Spleen (tissue), 11 donors: Measurements from ENCODE around the gene CD207. TPM values are rescaled to one million over a fixed set of nuclear protein-coding genes. Genes with fewer than 3 reads are reported as not detected.

Source experiments
- DNase-seq: peaks from one replicate; pipeline ENCODE4 v3.0.0-alpha.2; 2020
- H3K27ac ChIP-seq, 8 donors: fragments of 200-600 bp; sonication (generic) in 7 of 8; 1 replicate in 4 of 8; 2 replicates in 4 of 8; pipeline versions ENCODE4 v1.5.0 to v1.8.0; 2016 to 2021; ENCODE audit warnings: inconsistent platforms in 4 of 8, mild to moderate bottlenecking in 4 of 8, moderate library complexity in 1 of 8
- H3K27me3 ChIP-seq, 7 donors: fragments of 200-600 bp; sonication (generic) in 6 of 7; replicated peaks in 1 of 7; 1 replicate in 4 of 7; 2 replicates in 3 of 7; pipeline versions ENCODE4 v1.5.0 to v1.8.0; 2016 to 2021; ENCODE audit warnings: inconsistent platforms in 3 of 7, mild to moderate bottlenecking in 1 of 7
- H3K36me3 ChIP-seq, 6 donors: fragments of 200-600 bp; sonication (generic) in 5 of 6; 1 replicate in 4 of 6; 2 replicates in 2 of 6; pipeline versions ENCODE4 v1.5.0 to v1.8.0; 2016 to 2021; ENCODE audit warnings: inconsistent platforms in 2 of 6
- H3K4me1 ChIP-seq, 6 donors: fragments of 200-600 bp; sonication (generic) in 5 of 6; 1 replicate in 3 of 6; 2 replicates in 3 of 6; pipeline versions ENCODE4 v1.5.0 to v1.8.0; 2016 to 2021; ENCODE audit warnings: inconsistent platforms in 3 of 6
- H3K4me3 ChIP-seq, 8 donors: fragments of 200-600 bp; sonication (generic) in 7 of 8; 1 replicate in 4 of 8; 2 replicates in 4 of 8; pipeline versions ENCODE4 v1.5.0 to v1.8.0; 2016 to 2021; ENCODE audit warnings: inconsistent platforms in 4 of 8, mild to moderate bottlenecking in 4 of 8, moderate library complexity in 2 of 8
- H3K9me3 ChIP-seq, 8 donors: fragments of 200-600 bp; sonication (generic) in 7 of 8; 1 replicate in 4 of 8; 2 replicates in 4 of 8; pipeline versions ENCODE4 v1.5.0 to v1.8.0; 2016 to 2021; ENCODE audit warnings: inconsistent platforms in 4 of 8
- POLR2A ChIP-seq, 3 donors: fragments of 450-650 bp; IDR thresholded peaks; one replicate each; pipeline ENCODE4 v1.5.1; 2017; ENCODE audit warnings: antibody characterized with exemption in 3 of 3, mild to moderate bottlenecking in 1 of 3
- POLR2AphosphoS5 ChIP-seq, 3 donors: sonication (generic); formaldehyde crosslinking; IDR thresholded peaks; one replicate each; pipeline ENCODE4 v1.5.1; 2017; ENCODE audit warnings: antibody characterized with exemption in 3 of 3
- WGBS, 5 donors: extraction: QIAGEN DNeasy Blood & Tissue Kit in 3 of 5; methylation state at CpG; one replicate each; pipeline versions ENCODE4 v1.1.5 to v1.1.7; 2013 to 2018; 5-methylcytosine and 5-hydroxymethylcytosine counted together
- intact Hi-C: fragments of 100-400 bp; cut with DNase I; formaldehyde crosslinking; loops from one replicate; pipeline ENCODE4 v1.15.0; 2023; ENCODE audit warnings: low total_unique reads
- polyA plus RNA-seq, 3 donors: library from polyadenylated mRNA; stranded (reverse); fragments of 200-250 nt; gene quantifications; one replicate each; pipeline ENCODE4 v1.2.1, GENCODE V29; 2013
- small RNA-seq, 4 donors: library from RNA; depleted of rRNA; stranded (forward); fragments of <200 nt; gene quantifications; one replicate each; pipeline ENCODE3, GENCODE V24; 2016
- total RNA-seq, 7 donors: library from RNA; depleted of rRNA in 3 of 7; stranded (reverse); fragments of >200 nt in 3 of 7; fragmentation: NEBNext Ultra II Directional in 4 of 7; extraction: Animal tissue kit (Norgen Biotek cat#: 25700) in 4 of 7; gene quantifications; one replicate each; pipeline versions ENCODE4 v1.1.0 to v1.2.1, GENCODE V29; 2016 to 2021
- TF ChIP-seq, protein P1 (sequence below), 11 experiments: fragments of 200-600 bp in 7 of 11; fragments of 450-650 bp in 4 of 11; sonication (generic) in 4 of 11; IDR thresholded peaks in 8 of 11; conservative IDR thresholded peaks in 3 of 11; 1 replicate in 7 of 11; 2 replicates in 4 of 11; pipeline versions ENCODE4 v1.4.0 to v1.8.0; 2016 to 2021; ENCODE audit warnings: antibody characterized with exemption in 11 of 11, inconsistent platforms in 4 of 11, mild to moderate bottlenecking in 1 of 11
- donor health status: healthy with polysubstance abuse.
- donor health status: DM: no; HTN: no; CAD: no; lungs with moderate emphysema.
- donor health status: DM: no; HTN: no; CAD: no.
- donor health status: Bipolar disorder and iron deficiency.
- donor health status: healthy.
- donor health status: DM: no; HTN: no; CAD: no.
- donor health status: DM: yes; HTN: yes; CAD: no.

Gene CD207
- total and polyA plus RNA-seq, 10 donors = 0.05 to 0.76 (median 0.36) TPM; not detected in 6

DNA sequence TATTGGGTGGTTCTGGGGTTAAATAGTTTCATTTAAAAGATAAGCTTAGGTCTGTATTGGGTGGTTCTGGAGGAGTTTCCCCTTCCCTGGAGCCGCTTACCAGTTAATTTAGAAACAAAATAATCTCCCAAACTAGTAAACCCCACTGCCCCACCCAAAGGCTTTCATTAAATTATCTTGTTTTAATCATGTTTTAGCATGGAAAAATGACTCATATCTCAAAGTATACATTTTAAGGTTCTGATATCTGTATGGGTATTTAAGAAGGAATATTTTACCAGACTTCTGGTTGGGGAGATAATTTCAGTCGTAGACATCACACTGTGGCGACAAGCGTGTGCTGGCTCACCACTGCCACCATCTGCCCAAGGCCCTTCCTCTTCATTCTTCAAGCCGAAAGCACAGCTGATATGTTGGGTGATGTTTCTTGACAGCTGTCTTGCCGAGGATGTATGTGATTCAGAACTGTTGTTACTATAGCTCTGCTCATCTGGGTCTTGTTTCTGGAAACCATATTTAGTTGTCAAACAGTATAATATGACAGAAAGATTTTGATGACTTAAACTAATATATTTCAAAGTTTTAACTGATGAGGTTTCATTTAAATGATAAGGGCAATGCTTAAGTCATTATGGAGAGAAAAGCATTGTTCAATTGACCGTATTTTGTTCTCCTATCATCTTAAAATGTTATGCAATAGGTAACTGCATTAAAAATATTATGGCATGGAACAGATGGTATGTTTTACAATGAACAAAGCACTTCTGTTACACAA, 50.3 kb downstream of the CD207 start:
- H3K4me3 ChIP-seq = no peak overlapping the region
- H3K27ac ChIP-seq = no peak overlapping the region
- no peak for DNase-seq
- intact Hi-C loops = no loop called here
- H3K4me1 ChIP-seq = peaks cover 3 to 13% (median 11%) of the 10 kb centered on the region in 6 donors
- H3K9me3 ChIP-seq = no peaks in the 10 kb centered on the region
- 20 to 27% (median 23%) methylated on average over 7 of the region's 7 CpGs for WGBS, 5 donors
- peaks cover 0 to 66% (median 22%) of the 10 kb centered on the region in 7 donors for H3K27me3 ChIP-seq
- no peak for TF ChIP-seq POLR2A (IDR thresholded peaks at IDR 0.05)
- TF ChIP-seq, protein P1, sequence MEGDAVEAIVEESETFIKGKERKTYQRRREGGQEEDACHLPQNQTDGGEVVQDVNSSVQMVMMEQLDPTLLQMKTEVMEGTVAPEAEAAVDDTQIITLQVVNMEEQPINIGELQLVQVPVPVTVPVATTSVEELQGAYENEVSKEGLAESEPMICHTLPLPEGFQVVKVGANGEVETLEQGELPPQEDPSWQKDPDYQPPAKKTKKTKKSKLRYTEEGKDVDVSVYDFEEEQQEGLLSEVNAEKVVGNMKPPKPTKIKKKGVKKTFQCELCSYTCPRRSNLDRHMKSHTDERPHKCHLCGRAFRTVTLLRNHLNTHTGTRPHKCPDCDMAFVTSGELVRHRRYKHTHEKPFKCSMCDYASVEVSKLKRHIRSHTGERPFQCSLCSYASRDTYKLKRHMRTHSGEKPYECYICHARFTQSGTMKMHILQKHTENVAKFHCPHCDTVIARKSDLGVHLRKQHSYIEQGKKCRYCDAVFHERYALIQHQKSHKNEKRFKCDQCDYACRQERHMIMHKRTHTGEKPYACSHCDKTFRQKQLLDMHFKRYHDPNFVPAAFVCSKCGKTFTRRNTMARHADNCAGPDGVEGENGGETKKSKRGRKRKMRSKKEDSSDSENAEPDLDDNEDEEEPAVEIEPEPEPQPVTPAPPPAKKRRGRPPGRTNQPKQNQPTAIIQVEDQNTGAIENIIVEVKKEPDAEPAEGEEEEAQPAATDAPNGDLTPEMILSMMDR (IDR thresholded peaks at IDR 0.05 in 8 of 11, conservative IDR thresholded peaks at IDR 0.05 in 3 of 11) = peak in 4 of 11 experiments; percentile 22 to 37 (median 27)
- no peaks in the 10 kb centered on the region for H3K36me3 ChIP-seq

DNA sequence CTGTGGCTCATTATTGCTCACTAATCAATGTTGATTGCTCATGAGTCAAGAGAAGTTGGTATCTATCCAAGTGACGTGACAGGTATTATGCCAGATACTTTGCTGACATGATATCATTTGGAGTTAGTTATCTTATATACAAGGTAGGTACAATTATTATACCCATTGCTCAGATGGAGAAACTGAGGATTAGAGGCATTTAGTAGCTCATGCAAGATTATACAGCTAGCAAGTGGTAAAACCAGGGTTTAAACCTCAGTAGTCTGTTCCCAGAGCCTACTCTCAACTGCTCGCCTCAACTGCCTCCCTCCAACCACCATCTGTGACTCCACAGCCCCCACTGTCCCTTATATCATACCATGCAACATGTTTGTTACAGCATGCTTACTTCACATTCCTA, 51.3 kb downstream of the CD207 start:
- no peak for DNase-seq
- no peak overlapping the region for H3K27ac ChIP-seq
- intact Hi-C loops = no loop called here
- no peak overlapping the region for H3K4me3 ChIP-seq
- TF ChIP-seq POLR2AphosphoS5 (IDR thresholded peaks at IDR 0.05) = no peak
- TF ChIP-seq POLR2A (IDR thresholded peaks at IDR 0.05) = no peak
- TF ChIP-seq, protein P1 (IDR thresholded peaks at IDR 0.05 in 8 of 11, conservative IDR thresholded peaks at IDR 0.05 in 3 of 11) = no peak
- 85 to 99% (median 91%) methylated on average over 2 of the region's 2 CpGs for WGBS, 5 donors
- H3K36me3 ChIP-seq = no peaks in the 10 kb centered on the region
- H3K4me1 ChIP-seq = peaks cover 0 to 3% (median 1%) of the 10 kb centered on the region in 6 donors
- peaks cover 0 to 57% (median 12%) of the 10 kb centered on the region in 7 donors for H3K27me3 ChIP-seq
- H3K9me3 ChIP-seq = no peaks in the 10 kb centered on the region

Small RNA genes lying within 50 kb of the gene (small RNA-seq; reads per million reads assigned to genes)
- gene HMGN2P21 = 0 reads per million in 4 donors

Other genes with a start within 250 kb of the CD207 start
- 1 to 10 TPM; 3.3 to 7.1 (median 4.2) TPM for gene ADD2, start 67.6 kb downstream of the CD207 start, total RNA-seq
- 1 to 10 TPM in 1 of 3 donors, under 1 TPM in 2; 0.47 to 1.8 (median 0.50) TPM for gene ADD2, start 67.6 kb downstream of the CD207 start, polyA plus RNA-seq
- not detected for gene FIGLA, start 45.2 kb downstream of the CD207 start, total RNA-seq
- under 1 TPM in 2 of 3 donors, not detected in 1; 0.14 to 0.39 TPM for gene FIGLA, start 45.2 kb downstream of the CD207 start, polyA plus RNA-seq
- 1 to 10 TPM in 5 of 7 donors, under 1 TPM in 1, not detected in 1; 0.64 to 4.8 (median 2.8) TPM for gene CLEC4F, start 15.2 kb downstream of the CD207 start, total RNA-seq
- gene CLEC4F, start 15.2 kb downstream of the CD207 start, polyA plus RNA-seq = 1 to 10 TPM; 1.4 to 3.3 (median 2.0) TPM
- not detected for gene VAX2, start 64.8 kb upstream of the CD207 start, total RNA-seq
- under 1 TPM in 1 of 3 donors, not detected in 2; 0.05 TPM for gene VAX2, start 64.8 kb upstream of the CD207 start, polyA plus RNA-seq
- gene ATP6V1B1, start 100.1 kb upstream of the CD207 start, total RNA-seq = not detected
- under 1 TPM in 2 of 3 donors, not detected in 1; 0.06 to 0.11 TPM for gene ATP6V1B1, start 100.1 kb upstream of the CD207 start, polyA plus RNA-seq
- gene ANKRD53, start 142.8 kb upstream of the CD207 start, total RNA-seq = 1 to 10 TPM in 3 of 7 donors, under 1 TPM in 2, not detected in 2; 0.39 to 1.7 (median 1.3) TPM
- gene ANKRD53, start 142.8 kb upstream of the CD207 start, polyA plus RNA-seq = under 1 TPM; 0.22 to 0.72 (median 0.27) TPM
- gene TEX261, start 159.1 kb upstream of the CD207 start, total RNA-seq = 10 to 100 TPM; 28.6 to 55.7 (median 39.8) TPM
- gene TEX261, start 159.1 kb upstream of the CD207 start, polyA plus RNA-seq = 10 to 100 TPM in 2 of 3 donors, 1 to 10 TPM in 1; 8.7 to 21.7 (median 12.9) TPM
- 100 to 1,000 TPM; 123 to 306 (median 181) TPM for gene NAGK, start 232.8 kb upstream of the CD207 start, total RNA-seq
- 100 to 1,000 TPM; 127 to 321 (median 266) TPM for gene NAGK, start 232.8 kb upstream of the CD207 start, polyA plus RNA-seq